GM19438 (cell line): ENCODE measurements around the gene CAMK1D.

ENCODE experiments used
- ATAC-seq: cut with Tn5 transposase; IDR thresholded peaks from one replicate; pipeline ENCODE4 v1.9.1; 2021; ENCODE audit warnings: low read depth; ENCODE audit not compliant: unreplicated experiment

Gene CAMK1D

DNA sequence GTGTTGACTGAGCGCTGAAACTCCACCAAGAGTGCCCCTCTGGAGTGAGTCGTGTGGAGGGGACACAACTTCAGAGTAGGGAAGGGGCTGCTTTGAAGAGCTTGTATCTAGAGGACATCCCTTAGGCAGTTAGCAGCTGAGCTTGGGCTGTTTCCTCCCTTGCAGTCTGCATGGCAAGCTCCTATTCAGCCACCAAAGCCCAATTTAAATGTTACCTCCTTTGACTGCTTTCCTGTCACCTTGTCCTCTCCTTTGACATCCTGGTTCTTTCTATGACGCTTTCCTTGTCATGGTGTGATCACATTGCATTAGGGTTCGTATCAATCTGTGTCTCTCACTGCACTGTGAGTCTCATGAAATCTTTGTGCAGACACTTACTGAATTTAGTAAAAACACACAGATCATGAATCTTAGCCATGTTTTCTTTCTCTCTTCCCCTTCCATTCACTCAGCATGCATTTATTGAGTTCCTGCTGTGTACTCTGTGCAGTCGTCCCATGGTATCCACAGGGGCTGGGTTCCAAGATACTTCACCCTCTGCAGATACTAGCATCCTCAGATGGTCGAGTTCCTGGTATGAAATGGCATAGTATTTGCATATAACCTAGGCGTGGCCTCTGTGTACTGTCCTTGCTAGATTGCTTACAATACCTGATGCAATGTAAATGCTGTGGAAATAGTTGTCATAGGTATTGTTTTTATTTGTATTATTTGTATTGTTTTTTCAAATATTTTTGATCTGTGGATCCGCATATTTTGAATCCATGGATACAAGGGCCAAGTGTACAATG is 423.6 kb downstream of the CAMK1D start:
- ATAC-seq, result no peak

DNA sequence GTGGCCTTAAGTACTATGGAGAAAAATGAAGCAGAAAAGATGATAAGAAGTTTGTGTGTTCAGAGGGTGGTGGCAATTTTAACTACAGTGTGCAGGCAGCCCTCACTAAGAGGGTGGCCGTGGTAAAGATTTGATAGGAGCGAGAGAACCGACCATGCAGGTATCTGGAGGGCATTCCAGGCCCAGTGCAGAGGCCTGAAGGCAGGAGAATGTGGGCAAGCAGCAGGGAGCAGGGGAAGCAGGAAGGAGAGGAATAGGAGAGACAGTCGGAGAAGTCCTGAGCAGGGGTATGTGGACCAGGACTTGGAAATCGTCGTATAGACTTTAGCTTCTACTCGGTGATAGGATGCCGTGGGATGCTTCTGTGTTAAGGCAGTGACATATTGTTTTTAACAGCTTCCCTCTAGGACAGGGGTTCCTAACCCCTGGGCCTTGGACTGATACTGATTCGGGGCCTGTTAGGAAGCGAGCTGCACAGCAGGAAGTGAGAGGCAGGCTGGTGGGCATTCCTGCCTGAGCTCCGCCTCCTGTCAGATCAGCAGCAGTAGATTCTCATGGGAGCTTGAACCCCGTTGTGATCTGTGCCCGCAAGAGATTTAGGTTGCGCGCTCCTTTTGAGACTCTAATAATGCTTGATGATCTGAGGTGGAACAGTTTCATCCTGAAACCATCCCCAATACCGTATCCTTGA is 425.0 kb downstream of the CAMK1D start:
- no peak for ATAC-seq

DNA sequence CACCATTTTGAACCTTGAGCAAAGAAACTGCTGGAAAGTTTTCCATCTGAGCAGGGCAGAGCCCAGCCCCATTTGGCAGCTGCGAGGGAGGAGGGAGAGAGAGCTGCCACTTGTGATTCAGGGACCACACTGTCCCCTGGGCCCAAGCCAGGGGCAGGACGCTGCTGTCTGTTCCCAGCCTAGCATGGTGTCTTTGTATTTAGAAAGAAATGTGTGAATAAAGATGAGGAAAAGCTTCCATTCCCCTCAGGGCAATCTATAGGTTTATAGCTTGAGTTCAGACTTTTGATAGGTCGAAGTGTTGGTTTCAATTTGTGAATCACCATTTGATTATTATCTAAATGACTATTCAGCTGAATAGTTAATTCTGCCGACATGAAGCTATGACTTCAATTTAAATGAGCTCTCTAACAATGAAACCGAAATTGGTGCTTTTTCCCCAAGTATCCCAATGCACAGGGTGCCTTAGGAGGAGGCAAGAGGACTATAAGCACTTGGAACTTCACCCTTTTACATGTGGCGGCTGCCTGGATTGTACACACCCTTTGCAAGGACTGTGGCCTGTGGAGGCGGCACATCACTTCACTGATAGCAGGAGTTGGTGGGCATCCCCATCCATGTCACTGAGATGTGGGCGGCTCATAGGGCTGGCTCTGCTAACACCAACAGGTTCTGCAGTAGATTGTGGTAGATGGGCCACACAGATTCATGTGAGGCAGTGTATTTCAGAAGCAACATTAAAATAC is 428.7 kb downstream of the CAMK1D start:
- ATAC-seq, result no peak

DNA sequence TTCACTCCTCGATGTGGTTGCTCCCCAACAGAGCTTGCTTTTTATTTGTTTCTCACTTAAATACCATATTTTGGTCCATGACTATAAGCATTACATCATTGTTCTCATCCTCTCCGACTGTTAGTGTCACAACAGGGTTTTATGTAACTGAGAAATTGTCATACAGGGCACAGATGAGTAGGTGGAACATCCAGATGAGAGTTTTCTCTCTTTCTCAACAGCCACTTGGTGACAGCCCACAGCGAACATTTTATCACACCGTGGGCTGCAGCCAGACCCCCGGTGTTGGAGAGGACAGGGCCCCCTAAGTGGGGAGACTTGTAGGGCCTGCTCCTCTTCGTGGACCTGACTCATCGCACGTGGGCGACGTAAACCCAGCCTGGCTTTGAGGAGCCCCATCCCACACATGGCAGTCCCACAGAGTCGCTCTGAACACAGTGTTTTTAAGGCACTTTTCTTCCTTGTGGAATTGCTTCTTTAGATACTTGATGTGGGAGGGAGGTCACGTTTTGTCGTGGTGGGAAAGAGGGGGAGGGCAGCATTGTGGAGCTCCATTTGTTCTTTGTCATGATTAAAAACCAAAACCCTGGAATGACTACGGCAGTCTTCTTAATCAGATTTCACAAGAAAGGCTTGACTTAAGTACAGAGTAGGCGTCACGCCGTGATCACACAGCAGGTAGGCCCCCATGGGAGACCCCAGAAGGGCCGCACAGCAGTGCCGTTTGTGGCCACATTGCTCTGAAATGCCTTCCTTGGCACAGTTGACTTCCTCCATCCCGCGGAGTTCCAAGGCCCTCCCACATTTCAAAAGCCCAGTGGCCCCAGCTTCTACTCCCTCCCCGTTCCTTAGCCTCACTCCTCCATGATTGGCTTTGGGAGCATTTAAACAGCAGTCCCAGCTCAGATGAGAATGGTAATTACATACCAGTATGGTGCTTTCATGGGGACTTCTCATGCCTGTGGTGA is 431.6 kb downstream of the CAMK1D start:
- ATAC-seq, result no peak

DNA sequence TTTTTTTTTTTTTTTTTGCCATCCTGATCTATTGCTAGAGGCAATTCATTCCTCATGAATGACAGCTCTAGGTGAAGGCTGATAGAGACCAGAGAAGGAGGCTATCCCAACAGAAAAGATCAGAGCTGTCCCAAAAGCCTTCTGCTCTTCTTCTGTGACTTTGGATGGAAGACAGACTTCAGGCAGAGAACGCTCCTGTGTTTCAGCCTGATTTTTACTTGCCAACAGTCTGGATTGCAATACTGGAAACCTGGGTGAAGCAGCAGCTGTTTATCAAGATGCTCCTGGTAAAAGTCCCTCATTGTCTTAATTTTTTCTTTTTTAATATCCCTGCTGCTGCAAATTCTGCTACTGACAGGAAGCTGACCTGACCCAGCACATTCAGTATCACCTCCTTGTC is 432.6 kb downstream of the CAMK1D start:
- no peak for ATAC-seq

DNA sequence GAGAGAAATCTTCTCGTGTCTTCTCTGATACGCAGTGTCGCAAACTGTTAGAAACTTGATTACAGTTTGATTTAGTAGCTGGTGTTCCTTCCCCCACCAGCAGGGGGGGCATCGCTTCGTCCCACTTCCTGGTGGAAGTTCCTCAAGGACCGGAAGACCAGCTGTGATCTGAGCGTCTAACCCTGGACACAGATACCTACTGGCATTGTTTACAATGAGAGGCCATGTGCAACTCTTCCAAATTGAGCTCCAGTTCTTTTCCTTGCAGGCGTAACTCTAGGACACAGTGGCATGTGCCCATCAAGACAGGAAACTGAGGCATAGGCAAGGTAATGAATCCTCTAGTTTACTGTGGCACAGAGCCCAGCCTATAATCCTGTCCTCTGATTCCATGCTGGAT is 433.2 kb downstream of the CAMK1D start:
- no peak for ATAC-seq

DNA sequence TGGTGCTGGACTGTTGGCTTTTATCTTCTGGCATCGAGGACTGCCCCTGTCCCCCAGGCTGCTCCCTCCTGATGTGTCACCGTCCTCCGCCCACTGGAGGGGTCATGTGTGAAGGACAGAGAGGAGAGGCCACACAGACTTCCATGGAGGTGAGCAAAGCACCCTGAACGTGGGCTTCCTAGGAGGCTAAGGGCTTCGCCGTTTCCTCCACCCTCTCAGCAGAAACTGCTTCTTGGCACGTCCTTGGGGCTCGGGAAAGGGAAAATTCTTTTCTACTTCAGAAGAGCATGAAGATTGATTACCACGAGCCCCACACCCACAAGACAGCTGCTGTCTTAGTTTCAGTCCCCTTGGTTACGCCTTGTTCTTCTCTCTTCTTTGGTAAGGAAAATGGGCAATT is 433.9 kb downstream of the CAMK1D start:
- ATAC-seq, result no peak

DNA sequence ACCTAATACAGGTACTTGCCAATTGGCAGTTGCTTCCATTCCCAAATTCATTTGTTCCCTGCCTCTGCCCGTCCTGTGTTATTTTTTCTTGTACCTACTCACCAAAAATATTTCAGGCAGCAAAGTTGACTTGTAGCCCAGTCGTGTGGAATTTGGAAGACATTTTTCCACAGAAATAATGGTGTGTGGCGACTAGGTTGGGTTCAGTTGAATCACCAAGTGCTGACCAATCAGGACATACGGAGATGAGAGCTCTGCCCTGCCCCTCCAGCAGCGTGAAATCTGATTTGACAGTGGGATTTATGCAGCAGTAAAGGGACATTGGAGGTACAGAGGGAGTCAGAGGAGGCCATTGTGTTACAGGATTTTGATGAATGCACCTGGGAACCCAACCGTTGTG is 435.3 kb downstream of the CAMK1D start:
- no peak for ATAC-seq

DNA sequence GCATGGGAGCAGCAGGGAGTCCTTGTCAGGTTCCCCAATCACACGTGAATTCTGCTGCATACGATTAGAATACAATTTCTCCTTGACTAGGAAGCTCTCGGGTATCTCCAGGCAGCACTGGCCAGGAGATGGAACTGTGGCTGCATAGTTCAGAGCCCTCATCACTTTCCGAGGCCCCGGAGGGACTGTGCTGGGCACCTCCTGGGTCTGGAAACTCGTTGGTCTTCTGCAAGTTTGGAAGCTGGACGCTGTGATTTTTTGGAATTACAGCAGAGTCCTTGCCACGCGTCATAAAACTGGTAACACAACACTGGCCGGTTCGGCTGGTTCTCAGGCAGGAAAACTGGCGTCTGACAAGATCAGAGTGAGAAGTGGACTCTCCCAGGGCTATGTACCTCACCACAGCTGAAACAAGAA is 436.1 kb downstream of the CAMK1D start:
- ATAC-seq, result no peak

DNA sequence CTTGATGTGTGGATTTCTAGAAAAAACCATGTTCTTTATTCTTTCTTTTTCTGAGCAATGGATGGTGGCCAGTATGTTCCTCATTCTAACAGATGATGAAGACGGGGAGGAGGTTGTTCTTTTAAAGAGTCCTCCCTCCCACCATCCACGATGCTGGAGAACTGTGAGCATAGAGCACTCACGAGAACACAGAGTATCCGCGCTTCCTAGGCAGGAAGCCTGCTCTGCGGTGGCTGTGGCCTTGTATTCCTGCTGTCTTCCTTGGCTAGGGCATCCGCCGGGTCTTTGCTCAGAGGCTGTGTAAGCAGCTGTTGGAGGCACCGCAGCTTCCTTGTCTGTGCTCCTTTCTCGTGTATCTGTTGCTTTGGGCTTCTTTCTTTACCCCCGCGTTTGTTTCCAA is 437.9 kb downstream of the CAMK1D start:
- no peak for ATAC-seq

DNA sequence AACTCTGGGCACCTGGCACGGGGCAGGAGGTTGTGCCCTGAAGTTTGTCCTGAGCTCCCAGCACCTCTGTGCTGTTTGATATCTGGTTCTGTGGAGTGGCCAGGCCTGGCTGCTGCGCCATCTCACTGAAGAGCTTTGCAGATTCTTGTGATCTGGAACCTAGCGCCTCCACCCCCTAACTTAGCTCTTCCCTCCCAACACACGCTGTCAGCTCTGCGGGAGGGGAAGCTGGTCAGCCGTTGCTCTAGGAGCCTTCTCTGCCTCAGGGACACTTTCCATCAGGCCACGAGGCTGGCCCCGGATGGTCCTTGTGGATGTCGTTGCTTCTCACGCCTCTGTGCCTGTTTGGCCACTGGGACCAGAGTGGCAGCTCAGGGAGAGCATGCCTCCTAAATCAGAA is 438.9 kb downstream of the CAMK1D start:
- no peak for ATAC-seq

DNA sequence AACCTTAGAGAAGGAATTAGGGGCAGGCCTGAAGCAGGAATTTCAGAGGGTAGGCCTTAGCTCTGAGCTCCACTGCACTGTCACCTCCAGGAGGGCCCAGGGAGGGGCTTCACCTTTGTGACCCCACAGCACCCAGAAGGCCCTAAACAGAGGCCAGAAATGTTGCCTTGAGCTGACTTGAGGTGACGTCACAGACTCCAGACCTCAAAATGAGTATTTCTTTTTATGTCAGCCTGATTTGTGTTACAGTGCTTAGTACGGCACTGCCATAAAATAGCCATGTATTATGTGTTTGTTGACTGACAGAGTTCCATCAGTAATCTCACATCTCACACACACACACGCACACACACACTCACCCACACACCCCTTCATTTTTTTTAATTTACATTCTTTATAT is 440.9 kb downstream of the CAMK1D start:
- no peak for ATAC-seq

DNA sequence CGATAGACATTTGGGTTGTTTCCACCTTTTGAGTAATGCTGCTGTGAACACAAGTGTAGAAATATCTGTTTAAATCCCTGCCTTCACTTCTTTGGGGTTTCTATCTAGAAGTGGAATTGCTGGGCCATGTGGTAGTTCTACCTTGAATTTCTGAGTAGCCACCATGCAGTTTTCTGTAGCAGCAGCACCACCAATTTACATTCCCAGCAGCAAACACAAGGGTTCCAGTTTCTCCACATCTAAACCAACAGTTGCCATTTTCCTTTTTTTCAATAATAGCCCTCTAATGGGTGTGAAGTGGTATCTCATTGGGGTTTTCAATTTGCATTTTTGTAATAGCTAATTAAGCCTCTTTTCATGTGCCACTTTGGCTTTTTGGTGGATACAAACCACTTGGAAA is 442.4 kb downstream of the CAMK1D start:
- no peak for ATAC-seq

DNA sequence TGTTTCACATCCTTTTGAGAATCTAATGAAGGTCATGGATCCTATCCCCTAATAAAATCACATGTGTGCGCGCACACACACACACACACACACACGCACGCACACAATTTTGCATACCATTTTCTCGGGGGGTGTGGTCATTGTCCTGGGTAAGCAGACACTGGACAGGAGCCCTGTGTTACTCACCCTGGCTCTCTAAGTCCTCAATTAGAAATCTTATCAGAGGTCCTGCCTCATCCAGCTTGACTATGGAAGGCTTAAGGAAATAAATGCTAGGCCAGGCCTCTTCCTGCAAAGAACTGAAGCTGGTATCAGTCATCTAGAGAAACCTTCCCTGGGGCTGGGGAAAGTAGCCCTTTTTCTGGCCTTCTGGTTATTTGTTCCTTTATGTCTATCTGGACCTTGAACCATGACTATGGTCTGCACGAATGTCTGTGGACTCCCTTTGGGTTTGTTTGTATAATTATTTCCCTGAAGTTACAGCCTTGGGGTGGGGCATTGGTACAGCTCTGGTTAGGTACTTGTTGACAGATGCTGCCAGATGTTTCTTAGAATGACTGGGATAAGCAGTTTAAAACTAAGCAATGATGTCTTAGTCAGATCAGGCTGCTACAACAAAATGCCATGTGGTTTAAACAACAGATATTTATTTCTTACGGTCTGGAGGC is 443.7 kb downstream of the CAMK1D start:
- no peak for ATAC-seq

DNA sequence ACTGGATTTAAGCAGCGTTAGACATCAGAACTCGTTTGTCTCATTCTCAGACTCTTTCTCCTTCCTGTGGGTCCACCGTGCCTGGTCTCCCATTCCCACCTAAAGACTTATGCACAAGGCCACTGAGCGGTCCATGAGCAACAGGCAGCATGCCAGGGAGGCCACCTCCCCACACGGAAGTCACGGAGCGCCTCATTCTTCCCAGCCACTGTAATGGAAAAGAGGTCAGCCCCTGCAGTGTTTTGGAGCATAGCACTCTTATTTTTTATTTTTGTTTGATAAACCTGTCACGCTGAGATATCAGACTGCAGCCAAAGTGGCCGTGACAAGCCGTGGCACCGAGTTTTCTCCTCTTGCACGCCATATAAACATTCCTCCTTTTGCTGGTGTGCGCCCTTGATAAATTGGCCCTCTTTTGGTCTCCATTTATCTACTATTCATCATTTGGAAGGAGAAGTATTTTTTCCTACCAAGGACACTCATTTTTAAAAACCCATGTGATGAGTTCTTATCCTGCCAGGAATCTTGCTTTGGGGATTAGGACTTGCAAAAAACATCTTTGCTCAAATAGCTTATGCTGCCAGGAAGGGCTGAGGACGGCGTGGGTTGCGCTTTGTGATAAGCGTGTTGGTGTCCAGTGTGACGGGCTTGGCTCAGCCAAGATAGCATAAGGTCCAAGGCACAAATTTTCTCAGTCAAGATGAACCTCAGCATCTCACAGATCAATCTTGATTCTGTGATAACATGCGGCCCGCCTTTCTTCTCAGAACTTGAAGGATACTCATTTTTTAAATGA is 446.2 kb downstream of the CAMK1D start:
- no peak for ATAC-seq

DNA sequence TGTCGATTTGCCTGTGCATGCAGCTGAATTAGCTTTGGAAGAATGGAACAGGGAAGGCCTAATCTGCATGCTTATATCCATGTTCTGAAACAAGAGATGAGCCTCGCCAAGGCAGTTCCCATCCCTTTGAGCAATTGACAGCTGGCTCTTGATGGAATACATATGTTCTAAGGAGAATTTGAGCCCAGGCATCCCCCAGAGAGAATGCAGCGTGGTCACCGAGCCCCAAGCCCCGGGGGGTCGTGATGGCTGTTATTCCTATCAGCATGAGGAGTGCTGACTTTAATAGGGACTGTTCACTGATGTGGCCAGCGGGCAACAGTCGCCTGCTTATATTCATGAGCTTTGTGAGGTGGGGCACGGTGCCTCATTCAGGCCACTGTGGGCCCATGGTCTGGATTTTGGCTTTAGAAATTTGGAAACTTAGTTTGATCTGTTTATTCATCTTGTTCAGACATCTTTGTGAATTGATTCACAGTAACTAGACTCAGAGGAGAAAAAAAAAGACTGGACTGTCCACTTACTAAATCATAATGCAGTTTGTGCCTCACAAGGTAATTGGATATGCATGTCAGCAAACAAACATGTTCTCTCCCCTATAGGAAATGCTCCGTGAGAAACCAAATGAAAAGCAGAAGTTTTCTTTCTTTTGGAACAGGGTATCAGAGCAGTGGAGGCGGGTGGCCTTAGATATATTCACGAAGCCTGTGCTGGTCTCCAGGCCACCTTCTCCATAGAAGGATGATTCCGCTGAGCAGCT is 447.2 kb downstream of the CAMK1D start:
- ATAC-seq, result no peak

DNA sequence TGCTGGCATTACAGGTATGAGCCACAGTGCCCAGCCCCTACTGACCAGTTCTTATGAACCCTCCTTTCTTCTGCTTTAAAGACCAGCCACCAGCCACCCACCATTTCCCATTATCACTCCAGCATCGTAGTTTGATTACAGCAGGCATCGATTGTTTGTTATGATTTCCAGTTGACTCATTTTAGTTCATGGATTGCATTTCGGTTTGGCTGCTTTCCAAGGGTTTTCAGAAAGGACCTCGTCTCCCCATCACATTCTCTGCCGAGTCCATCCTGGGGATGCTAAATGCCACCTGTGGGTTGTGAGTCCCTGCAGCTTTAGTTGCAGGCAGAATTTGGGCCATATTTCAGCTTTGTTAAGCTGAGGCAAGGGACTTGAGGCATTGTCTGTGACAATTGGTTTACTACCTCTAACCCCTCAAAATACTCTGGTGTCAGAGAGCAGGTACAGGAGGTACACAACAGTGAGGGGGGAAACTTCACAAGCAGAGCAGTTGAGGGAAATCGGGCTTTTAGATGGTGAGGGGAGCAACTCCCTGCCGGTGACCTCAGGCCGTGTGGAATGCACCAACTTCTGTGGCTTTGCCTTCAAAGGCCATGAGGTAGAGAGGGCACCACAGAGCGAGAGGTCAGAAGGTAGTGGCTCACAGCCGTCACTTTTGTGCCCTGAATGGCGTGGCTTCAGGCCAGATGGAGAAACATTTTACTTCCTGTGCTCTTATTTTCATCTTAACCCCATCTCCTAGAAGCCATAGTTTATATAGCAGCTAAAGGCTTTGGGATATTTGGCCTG is 448.3 kb downstream of the CAMK1D start:
- no peak for ATAC-seq

DNA sequence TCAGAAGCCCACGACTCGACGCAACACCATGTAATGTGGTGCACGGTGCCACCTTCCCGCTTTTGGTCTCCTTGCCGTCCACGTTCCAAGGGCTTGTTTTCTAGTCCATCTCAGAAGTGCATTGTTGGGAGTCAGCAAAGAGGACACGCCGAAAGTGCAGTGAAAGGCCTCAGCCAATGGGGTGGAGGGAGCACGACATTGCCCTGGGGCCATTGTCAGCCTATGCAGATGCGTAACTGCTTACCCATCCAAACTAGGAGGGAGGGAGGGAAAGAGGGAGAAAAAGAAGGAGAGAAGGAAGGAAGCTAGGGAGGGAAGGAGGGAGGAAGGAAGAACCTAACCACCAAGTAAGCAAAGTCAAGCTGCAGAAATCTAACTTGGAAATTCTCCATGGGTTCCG is 449.8 kb downstream of the CAMK1D start:
- no peak for ATAC-seq
